NCI-H345 treated with DMSO at 0.1 percent for 48 hours (cell line): ENCODE results near the gene RNU2-63P.
"Not testable (repeated sequence)": the region's sequence is repeated elsewhere in the genome, so short reads cannot be mapped to it uniquely, and the experiment has no call there.

Experiments used
- DNase-seq: peaks from one replicate; lab custom pipeline; 2025; ENCODE audit not compliant: unreplicated experiment; lab: John Stamatoyannopoulos, UW

RNU2-63P gene

GRCh38 chr2:87987473-87987872, 28.9 kb downstream of the RNU2-63P start:
- DNase-seq: not testable (repeated sequence)

- DNase-seq: not testable (repeated sequence)
These were observed 30.4 kb downstream of the RNU2-63P start for GRCh38 chr2:87985902-87986301.

GRCh38 chr2:87981182-87981581, 35.2 kb downstream of the RNU2-63P start:
- DNase-seq: not testable (repeated sequence)

- not testable (repeated sequence) for DNase-seq
These were observed 44.0 kb downstream of the RNU2-63P start for GRCh38 chr2:87972385-87972784.
